Hematopoietic multipotent progenitor cell treated with erythropoietin and hydrocortisone succinate and interleukin-3 and kit ligand, for 8 days (in vitro differentiated cells): ENCODE results near the gene HERPUD1.
"Not testable (repeated sequence)": the region's sequence is repeated elsewhere in the genome, so short reads cannot be mapped to it uniquely, and the experiment has no call there.

Source experiments
- DNase-seq: peaks from one replicate; pipeline ENCODE4 v3.0.0-alpha.2; 2015

HERPUD1 gene

GRCh38 chr16:56911771-56912571 lies 20.0 kb upstream of the HERPUD1 start:
- no peak for DNase-seq

DNA sequence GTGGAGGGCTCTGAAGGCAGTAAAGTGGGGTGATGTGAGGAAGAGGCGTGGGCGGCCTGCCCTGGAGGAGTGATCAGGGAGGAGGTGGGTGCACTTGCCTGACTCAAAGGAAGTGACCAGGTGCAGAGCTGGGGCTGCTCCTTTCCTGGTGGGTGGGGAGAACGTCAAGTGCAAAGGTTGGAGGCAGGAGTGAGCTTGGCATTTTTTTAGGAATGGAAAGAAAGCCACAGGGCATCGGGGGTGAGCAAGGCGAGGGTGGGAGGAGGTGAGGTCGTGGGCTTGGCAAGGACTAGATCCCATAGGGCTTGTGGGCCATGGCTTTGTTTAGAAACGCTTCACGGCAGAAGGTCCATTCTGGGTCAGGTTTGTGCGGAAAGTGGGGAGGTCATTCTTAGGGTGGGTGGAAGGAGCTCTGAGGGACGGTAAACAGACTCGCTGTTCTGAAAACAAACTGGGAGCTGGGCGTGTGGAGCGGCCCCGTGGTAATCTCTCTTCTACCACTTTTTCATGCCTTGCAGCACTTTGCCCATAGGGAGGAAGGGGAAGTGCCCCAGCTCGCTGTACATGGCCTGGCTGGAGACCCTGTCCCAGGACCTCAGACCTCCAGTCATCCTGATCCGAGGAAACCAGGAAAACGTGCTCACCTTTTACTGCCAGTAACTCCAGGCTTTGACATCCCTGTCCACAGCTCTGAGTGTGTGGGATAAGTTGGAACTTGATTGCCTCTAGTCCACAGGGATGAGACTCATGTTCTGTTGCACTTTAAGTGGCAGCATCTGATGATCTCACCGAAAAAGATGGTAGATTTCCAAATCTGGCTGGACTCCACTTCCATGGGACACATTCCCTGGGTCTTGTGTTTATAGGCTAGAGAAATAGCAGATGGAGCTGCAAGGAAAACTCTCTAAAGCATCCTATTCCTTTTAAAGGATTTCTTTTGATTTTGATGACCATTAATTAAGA lies 18.9 kb upstream of the HERPUD1 start:
- no peak for DNase-seq

DNA sequence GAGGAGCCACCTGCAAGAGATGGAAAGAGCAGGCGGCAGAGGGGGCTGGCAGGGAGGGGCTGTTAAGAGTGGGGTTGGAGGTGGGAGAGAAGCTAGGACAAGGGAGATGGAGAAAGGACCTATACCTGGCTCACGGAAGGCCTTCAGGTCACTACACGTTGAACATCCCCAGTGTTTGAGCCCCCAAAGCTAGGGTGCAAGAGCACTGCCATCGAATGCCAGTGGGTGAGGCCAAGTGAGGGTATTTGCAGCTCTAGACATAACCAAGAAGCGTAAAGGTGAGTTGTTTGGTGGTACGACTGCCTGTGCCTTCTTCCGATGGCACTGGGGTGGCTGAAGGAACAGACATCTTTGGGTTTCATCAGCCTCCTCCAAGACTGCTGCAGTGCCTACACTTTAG lies 17.0 kb upstream of the HERPUD1 start:
- DNase-seq = no peak

DNA sequence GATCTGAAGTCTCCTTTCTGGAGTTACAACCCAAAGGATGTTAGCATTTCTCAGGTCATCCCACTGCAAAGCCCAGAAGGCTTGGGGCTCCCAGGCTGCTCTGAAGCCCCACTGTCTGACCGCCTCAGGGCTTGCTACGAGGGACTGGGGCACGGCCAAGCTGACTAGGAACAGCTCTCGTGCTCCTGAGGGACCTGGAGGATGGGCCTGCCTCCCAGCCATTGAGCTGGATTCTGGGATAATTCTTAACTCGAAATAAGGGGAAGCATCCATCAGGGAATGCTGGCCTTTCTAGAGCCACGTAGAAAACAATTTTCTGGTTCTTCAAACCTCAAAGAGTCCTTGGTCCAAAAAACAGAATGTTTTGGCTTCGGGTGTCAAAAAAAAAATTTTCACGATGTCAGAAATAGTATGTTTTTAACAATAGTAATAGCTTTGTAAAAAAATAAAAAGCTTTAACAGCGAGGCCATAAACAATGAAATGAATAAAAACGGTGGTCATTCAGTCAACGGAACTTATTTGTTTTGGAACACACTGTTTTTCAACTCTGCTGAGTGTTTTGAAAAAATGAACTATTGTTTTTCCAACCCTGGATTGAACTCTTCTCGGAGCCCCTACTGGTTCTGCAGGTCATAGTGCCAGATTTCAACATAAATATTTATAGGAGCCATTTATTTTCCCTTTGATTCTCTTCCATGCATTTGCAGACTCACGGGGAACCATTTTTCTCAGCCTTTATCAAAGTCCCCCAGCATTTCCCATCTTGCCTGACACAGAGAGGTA lies 16.4 kb upstream of the HERPUD1 start:
- no peak for DNase-seq

DNA sequence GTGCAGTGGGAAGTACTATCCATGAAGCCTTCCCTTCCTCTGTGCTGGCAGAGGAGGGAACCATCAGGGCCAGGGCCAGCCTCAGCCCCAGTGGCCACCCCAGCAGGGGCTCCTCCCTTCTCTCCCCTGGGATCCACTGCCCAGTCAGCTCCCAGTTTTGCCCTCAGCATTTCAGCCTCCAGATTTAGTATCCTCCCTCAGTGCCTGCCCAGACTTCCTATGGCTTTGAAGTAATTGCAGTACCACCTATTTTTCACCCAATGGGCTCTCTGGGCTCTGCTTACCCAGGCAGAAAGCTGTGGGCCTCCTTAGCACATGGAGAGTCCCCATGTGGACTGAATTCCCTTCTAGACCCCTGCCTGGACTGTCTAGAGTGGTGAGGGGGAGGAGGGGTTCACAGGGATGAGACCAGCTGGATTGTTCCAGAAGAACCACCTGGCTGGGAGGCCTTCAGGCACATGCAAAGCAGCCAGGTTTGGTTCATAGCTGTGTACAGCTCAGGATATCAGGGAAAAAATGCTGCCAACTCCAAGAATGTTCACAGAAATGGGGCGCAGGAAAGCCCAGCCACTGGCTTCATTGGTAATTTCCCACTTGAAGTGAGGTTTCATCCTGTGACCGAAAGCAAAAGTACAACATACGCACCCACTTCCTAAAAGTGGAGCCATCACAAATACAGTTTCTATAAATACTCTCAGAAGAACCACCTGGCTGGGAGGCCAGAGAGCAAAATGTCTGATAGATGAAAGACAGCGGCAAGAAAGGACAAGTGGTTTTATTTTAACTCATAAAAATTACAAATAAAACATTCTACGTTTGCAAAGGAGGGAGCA lies 15.2 kb upstream of the HERPUD1 start:
- DNase-seq = no peak

GRCh38 chr16:56918467-56919012 lies 13.4 kb upstream of the HERPUD1 start:
- no peak for DNase-seq

- DNase-seq = no peak
These were observed 12.7 kb upstream of the HERPUD1 start for GRCh38 chr16:56919099-56919800.

GRCh38 chr16:56921571-56921970 lies 10.4 kb upstream of the HERPUD1 start:
- DNase-seq = no peak

GRCh38 chr16:56923481-56924091 lies 8.4 kb upstream of the HERPUD1 start:
- no peak for DNase-seq

DNA sequence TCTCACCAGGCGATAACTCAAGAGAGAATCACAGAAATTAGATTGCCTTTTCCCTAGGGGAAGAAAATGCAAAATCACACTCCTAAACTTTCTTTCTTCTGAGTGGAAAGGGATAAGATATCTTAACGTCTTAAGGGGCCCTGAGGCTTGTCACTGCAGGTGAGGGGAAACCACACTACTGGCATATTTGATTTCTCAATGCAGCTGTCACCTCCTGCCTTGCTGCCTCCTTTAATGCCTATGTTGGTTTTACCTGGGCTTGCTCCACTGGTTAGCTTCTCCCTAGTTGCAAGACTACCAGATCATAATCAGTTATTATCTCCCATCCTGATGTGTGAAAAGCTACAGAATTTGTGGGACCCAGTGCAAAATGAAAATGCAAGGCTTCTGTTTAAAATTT lies 4.5 kb upstream of the HERPUD1 start:
- DNase-seq = no peak

- no peak for DNase-seq
These were observed 2.3 kb upstream of the HERPUD1 start for GRCh38 chr16:56929639-56930038.

GRCh38 chr16:56930486-56931270 lies 1.3 kb upstream of the HERPUD1 start:
- peak; percentile 37 for DNase-seq

DNA sequence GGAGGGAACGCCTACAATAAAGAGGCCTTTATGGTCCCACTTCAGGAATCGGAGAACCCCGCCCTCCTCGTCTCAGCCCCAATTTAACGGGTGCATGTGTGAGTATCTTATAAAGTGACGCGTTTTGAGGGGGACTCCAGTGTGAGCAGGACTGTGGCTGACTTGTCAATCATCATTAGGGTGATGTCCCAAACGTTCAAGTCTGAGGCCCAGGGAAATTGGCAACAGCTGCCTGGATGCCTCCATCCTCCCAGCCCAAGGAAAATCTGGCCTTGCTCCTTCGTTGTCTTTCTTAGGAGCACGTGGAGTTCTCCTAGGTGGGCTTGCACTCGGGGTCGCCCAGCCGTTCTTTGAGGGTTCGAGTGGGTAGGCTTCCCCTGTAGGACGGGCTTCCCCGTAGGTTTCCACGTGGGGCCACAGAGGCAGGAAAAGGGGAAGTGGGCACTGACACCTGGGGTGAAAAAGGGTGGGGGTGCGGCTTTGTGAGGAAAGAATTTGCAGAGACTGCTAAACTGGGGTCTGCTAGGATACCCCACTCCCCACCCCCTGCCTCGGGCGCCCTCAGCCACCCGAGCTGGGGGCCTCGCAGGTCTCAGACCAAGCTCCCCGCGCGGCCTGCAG lies 561 bp upstream of the HERPUD1 start:
- peak; percentile 10 for DNase-seq

GRCh38 chr16:56932721-56933619 lies 1.0 kb downstream of the HERPUD1 start:
- DNase-seq = peak; percentile 74

- no peak for DNase-seq
These were observed 2.1 kb downstream of the HERPUD1 start for GRCh38 chr16:56933828-56934598.

- not testable (repeated sequence) for DNase-seq
These were observed 2.7 kb downstream of the HERPUD1 start for GRCh38 chr16:56934599-56935145.

GRCh38 chr16:56935201-56935600 lies 3.3 kb downstream of the HERPUD1 start:
- DNase-seq = no peak
